Measurements from ENCODE around the gene ZNF74. TPM values are rescaled to one million over a fixed set of nuclear protein-coding genes. Genes with fewer than 3 reads are reported as not detected.

The ZNF74 gene
- total and polyA plus RNA-seq, 10 of the 15 experiments (the other 5 are each of a cell fraction or from before 2014, with no cell fraction given): 0.37 to 9.3 (median 5.1) TPM

DNA sequence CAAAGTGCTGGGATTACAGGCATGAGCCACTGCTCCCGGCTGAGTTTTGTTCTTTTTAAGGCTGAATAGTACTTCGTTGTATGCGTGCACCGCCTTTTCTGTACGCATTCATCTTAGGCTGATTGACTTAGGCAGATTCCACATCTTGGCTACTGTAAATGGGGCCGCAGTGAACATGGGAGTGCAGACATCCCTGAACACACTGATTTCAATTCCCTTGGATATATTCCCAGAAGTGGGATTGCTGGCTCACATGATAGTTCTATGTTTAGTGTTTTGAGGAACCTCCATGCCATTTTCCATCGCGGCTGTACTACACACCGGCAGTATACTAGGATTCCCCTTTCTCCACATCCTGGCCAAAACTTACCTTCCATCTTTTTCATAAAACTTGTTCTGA is 10.4 kb upstream of the ZNF74 start (continued):
- TF ChIP-seq, protein P1, sequence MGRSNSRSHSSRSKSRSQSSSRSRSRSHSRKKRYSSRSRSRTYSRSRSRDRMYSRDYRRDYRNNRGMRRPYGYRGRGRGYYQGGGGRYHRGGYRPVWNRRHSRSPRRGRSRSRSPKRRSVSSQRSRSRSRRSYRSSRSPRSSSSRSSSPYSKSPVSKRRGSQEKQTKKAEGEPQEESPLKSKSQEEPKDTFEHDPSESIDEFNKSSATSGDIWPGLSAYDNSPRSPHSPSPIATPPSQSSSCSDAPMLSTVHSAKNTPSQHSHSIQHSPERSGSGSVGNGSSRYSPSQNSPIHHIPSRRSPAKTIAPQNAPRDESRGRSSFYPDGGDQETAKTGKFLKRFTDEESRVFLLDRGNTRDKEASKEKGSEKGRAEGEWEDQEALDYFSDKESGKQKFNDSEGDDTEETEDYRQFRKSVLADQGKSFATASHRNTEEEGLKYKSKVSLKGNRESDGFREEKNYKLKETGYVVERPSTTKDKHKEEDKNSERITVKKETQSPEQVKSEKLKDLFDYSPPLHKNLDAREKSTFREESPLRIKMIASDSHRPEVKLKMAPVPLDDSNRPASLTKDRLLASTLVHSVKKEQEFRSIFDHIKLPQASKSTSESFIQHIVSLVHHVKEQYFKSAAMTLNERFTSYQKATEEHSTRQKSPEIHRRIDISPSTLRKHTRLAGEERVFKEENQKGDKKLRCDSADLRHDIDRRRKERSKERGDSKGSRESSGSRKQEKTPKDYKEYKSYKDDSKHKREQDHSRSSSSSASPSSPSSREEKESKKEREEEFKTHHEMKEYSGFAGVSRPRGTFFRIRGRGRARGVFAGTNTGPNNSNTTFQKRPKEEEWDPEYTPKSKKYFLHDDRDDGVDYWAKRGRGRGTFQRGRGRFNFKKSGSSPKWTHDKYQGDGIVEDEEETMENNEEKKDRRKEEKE (IDR thresholded peaks at IDR 0.05): no peak
- TF ChIP-seq RELB (IDR thresholded peaks at IDR 0.05; ENCODE audit: low read depth) (no peak), RELA (IDR thresholded peaks at IDR 0.05; ENCODE audit: borderline replicate concordance, partially characterized antibody) (no peak), GATAD2B (conservative IDR thresholded peaks at IDR 0.05; ENCODE audit: low read depth) (no peak)

DNA sequence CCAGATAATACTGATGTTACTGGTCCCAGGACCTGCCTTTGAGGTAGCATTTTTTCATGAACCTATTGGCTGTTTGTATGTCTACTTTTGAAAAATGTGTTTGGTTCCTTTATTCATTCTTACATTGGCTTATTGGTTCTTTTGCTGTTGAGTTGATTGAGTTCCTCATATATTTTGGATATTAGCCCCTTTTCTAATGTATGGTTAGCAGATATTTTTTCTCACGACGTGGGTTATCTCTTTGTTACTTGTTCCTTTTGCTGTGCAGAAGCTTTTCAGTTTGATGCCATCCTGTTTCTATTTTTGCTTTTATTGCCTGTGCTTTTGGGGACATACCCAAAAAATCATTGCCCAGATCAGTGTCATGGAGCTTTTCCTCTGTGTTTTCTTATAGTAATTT is 9.8 kb upstream of the ZNF74 start:
- intact Hi-C loops (cut with micrococcal nuclease; ENCODE audit: unreplicated experiment): no loop called here
- DNase-seq (ENCODE audit: low read depth, low spot score): no peak
- Histone ChIP-seq H3K4me3 (no peak overlapping the region), H3K4me2 (ENCODE audit: control insufficient read depth, insufficient read depth) (no peak overlapping the region), H3K36me3 (ENCODE audit: control insufficient read depth in 2 of 2, insufficient read depth in 2 of 2, low read length in 1 of 2) (no peaks in the 10 kb centered on the region), H3K4me1 (ENCODE audit: control insufficient read depth, insufficient read depth, low read length) (peaks cover 4% of the 10 kb centered on the region; the same call in 1 of the 2 replicates), H3K27ac (ENCODE audit: control insufficient read depth, insufficient read depth) (no peak overlapping the region), H3K79me2 (ENCODE audit: control insufficient read depth, insufficient read depth, low read length) (no peaks in the 10 kb centered on the region), H3K27me3 (replicated peaks in 1 of 2; ENCODE audit: control insufficient read depth in 2 of 2, insufficient read depth in 2 of 2, low read length in 1 of 2) (peaks cover 0 to 3% of the 10 kb centered on the region in 2 experiments; a peak in 1 of 4 replicates), H3K9ac (ENCODE audit: control insufficient read depth, insufficient read depth, low read length) (no peak overlapping the region), H4K20me1 (ENCODE audit: control insufficient read depth, insufficient read depth) (no peaks in the 10 kb centered on the region), H3K9me3 (replicated peaks; ENCODE audit: control insufficient read depth, insufficient read depth, low read length) (no peaks in the 10 kb centered on the region; the same call in 2 of the 3 replicates), H2AFZ (ENCODE audit: control insufficient read depth, low read depth, low read length) (no peak overlapping the region)
- BruUV-seq (replicated peaks): no TSS peak
- ChIA-PET CTCF (no interaction called here), SMC1A (ENCODE audit: uncharacterized antibody, unreplicated experiment) (interaction anchor here (0.9 kb wide), 1 partner anchor 12 kb away, joined by 4 read pairs; no protein-coding TSS in a partner anchor), RAD21 (ENCODE audit: unreplicated experiment) (no interaction called here), POLR2A (no interaction called here)
- TF ChIP-seq ZNF592 (IDR thresholded peaks at IDR 0.05): no peak
- TF ChIP-seq IRF4 (IDR thresholded peaks at IDR 0.05; ENCODE audit: low read depth, low read length): no peak
- no peak for TF ChIP-seq RB1 (IDR thresholded peaks at IDR 0.05; ENCODE audit: borderline replicate concordance)
- ATAC-seq: no peak
- in situ Hi-C loops (cut with MboI): no loop called here
- FAIRE-seq: no peak
- 82% methylated on average over 2 of the region's 2 CpGs for whole genome bisulfite sequencing (ENCODE audit: insufficient coverage, insufficient replicate concordance, low lambda C conversion rate, missing lambda C conversion rate)
